Thyroid gland (tissue), 4 donors: ENCODE data around the gene EXD2.

Experiments
- POLR2A ChIP-seq, 2 donors: fragments of 450-650 bp; IDR thresholded peaks; one replicate each; pipeline ENCODE4 v1.6.1; 2017; ENCODE audit warnings: antibody characterized with exemption in 2 of 2, mild to moderate bottlenecking in 2 of 2, moderate library complexity in 1 of 2
- TF ChIP-seq, protein P1 (sequence below), 6 experiments: fragments of 200-600 bp in 3 of 6; fragments of 450-650 bp in 3 of 6; sonication (generic) in 3 of 6; IDR thresholded peaks; one replicate each; pipeline ENCODE4 v1.5.1; 2016 to 2019; ENCODE audit warnings: antibody characterized with exemption in 6 of 6, mild to moderate bottlenecking in 2 of 6, inconsistent platforms in 1 of 6, moderate library complexity in 1 of 6

DNA sequence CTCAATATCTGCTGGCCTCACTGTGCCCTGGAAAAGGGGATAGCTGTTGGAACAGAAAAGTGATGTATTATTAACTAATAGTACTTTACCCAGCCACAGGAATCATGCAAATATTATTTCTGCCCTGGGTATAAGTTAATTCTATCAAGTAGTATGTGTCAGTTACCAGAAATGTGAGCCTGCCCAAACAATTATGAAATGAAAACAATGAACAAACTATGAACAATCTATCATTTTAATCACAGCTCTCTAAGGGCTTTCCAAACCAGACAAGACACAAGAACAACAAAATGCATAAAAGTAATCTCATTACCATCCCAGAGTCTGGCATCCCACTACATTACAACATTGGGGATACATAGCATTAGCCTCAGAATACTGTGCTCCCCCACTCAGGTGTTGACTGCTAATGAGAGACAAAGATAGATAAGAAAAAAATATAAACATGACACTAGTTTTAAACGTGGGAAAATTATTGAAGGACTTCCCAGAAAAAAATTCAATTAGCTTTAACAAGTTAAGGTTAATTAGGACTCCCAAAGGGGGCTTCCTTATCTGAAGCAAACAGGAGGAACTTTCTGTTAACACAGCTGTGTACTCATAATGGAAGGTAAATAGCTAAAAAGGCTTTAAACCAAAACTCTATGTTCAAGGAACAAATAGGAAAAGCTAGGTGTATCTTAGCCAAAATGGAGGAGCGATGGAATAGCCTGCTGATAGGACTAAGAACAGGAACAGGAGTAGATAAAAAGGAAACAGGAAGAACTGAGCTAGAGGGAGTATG, 41.6 kb upstream of the EXD2 start:
- no peak for TF ChIP-seq POLR2A (IDR thresholded peaks at IDR 0.05)
- TF ChIP-seq, protein P1, sequence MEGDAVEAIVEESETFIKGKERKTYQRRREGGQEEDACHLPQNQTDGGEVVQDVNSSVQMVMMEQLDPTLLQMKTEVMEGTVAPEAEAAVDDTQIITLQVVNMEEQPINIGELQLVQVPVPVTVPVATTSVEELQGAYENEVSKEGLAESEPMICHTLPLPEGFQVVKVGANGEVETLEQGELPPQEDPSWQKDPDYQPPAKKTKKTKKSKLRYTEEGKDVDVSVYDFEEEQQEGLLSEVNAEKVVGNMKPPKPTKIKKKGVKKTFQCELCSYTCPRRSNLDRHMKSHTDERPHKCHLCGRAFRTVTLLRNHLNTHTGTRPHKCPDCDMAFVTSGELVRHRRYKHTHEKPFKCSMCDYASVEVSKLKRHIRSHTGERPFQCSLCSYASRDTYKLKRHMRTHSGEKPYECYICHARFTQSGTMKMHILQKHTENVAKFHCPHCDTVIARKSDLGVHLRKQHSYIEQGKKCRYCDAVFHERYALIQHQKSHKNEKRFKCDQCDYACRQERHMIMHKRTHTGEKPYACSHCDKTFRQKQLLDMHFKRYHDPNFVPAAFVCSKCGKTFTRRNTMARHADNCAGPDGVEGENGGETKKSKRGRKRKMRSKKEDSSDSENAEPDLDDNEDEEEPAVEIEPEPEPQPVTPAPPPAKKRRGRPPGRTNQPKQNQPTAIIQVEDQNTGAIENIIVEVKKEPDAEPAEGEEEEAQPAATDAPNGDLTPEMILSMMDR (IDR thresholded peaks at IDR 0.05), result no peak
